HG02571 (cell line): ENCODE measurements around the gene SKP1.
A peak's percentile ranks its signal among the peaks of the same experiment; 100 is the strongest.

Experiments
- ATAC-seq: cut with Tn5 transposase; IDR thresholded peaks from one replicate; pipeline ENCODE4 v1.9.1; 2021; ENCODE audit warnings: mild to moderate bottlenecking, moderate library complexity; ENCODE audit not compliant: unreplicated experiment

The SKP1 gene

DNA sequence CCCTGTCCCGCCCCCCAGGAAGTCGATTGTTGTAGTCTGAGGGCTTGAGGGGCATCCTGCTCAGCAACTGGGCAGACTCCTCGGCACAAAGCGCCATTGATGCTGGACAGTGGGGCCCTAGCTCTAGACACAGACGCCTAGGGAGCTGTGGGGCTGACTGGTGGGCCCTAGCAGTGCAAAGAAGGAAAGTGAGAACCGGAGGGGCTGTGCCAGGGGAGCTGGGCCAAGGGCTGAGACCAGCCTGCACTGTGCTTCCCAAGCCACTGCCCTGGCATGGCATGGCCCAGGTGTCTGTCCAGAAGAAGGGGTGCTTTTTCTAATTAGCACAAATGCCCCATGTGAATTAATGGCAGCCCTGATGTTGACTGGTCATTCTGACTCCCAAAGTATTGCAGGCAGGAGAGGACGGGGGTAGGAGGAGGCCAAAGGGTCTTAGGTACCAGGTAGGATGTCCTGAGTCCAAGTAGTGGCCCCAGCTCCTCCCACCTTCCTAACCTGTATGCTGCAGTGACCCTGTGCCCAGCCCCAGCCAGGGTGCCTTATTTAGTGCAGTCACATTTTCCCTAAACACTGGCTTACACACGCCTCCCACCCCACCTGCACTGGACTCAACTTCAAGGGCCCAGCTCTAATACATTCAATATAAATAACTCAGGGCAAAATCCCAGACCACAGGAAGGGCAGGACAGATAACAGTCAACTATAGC, 46.4 kb downstream of the SKP1 start:
- ATAC-seq = no peak

GRCh38 chr5:134129411-134130238, 47.1 kb downstream of the SKP1 start:
- no peak for ATAC-seq

DNA sequence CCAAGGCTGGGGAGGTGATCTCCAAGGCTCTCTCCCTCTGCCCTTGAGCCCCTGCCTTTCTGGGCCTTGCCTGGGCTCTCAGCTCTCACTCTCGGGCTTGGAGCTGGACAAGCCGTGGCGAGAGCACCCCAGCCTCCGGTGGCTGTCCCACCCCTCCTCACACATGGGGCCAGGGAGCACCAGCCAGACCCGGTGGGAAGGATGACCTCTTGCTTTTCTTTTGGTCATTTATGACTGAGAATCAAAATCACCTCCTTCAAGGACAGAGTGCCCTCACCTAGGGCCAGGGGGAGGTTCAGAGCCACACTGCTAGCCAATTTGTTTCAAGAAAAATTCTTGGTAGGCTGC, 48.1 kb downstream of the SKP1 start:
- ATAC-seq = no peak

GRCh38 chr5:134127988-134128647, 48.6 kb downstream of the SKP1 start:
- no peak for ATAC-seq

GRCh38 chr5:134127376-134127861, 49.3 kb downstream of the SKP1 start:
- ATAC-seq = peak; percentile 63

- ATAC-seq = no peak
Measured at GRCh38 chr5:134125039-134126015, 51.4 kb downstream of the SKP1 start.

DNA sequence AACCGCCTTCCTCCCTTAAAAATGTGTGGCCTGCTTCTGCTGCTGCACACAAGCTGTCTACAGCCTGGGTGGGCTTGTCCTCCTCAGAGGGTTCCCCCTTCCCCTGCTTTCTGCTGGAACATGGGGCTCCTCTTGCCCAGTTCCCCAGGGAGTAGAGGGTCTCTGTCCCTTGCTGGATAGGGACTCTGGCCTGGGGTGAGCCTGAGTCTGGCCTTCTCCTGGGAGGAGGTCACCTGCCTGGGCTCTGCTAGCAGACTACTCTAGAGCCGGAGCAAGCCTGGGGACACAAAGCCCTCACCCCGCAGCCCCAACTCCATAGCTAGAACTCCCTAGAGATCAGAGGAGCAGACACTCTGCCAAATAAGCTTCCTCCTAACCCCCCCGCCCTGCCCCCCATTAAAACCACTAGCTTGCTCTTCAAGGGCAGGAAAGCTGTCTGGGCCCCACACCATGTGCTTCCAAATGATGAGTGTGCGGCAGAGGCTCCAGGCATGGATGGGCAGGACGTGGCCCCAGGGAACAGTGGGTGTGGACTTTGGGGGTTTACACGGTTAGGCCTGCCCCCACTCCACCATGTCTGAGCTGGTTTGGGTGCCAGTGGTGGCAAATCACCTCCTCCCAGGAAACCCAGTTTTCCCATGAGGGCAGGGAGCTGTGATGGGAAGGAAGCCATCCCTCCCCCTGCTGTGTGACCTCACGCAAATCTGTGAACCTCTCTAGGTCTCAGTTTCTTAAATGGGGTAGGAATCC, 52.3 kb downstream of the SKP1 start:
- no peak for ATAC-seq

DNA sequence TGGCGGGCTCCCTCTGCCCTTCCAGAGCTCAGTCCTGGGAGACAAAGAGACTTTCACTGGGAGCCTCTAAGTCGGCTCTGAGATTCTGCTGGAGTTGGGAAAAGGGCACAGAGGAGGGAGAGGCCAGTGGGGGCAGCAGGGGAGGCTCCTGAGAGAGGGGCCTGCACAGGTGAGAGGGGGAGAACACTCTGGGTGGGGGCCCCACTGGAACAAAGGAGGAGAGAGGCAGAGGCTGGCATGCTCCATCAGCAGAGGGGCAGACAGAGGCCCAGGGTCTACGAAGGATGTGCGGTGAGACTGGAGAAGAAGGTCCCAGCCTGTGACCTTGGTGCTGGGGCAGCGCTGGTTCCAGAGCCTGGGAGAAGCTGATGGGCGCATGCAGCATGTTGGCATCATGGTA, 53.4 kb downstream of the SKP1 start:
- ATAC-seq = no peak

- no peak for ATAC-seq
Measured at GRCh38 chr5:134122530-134122929, 54.2 kb downstream of the SKP1 start.

DNA sequence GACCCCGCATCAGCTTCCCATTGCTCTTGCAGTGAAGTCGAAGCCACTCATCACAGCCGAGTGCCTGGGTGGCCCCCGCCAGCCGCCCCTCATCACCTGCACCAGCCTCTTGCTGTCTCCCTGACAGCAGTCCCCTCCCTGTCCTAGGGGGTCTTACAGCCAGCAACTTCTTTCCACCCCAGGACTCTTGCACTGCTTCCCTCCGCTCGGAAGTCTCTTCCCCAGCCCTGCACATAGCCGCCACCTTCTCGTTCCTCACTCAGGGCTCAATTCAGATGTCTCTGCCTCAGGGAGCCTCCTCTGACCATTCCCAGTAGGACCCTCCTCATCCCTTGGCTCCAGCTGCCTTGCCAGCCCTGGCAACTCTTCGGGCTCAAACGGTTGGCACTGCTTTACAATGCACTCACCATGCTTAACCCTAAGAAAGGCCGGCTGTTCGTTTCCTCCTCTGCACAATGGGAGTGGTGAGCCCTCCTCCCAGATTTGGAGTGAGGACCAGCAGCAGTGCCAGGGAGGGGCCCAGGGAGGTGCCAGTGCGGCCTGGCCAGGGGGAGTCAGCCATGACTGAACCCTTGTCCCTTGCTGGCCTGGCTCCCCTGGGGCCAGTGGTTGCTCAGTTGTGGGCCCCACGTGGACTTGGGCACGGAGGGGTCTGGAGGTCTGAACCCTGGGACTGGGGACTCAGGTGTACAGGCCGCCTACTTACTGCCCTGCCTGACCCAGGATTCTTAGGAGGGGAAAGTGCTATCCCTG, 56.2 kb downstream of the SKP1 start:
- ATAC-seq = no peak

DNA sequence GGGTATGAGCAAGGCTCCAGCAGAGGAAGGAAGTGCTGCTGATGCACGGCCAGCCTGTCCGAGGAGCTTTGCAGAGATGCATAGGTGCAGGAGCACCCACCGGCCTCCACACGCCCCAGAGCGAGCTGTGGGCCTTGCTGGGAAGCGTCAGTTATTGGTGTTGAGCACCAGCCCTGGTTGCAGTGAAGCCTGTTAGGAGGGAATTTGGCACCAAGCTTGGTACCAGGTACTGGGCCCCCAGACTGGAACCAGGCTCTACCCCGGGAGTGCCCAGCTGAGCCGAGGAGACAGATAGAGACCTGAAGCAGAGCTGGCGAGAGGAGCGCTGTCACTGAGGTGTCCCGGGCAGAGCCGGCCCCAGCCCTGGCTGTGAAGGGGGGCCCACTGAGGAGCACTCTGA, 57.0 kb downstream of the SKP1 start:
- ATAC-seq = no peak

GRCh38 chr5:134118212-134118835, 58.4 kb downstream of the SKP1 start:
- no peak for ATAC-seq

GRCh38 chr5:134116789-134117761, 59.7 kb downstream of the SKP1 start:
- ATAC-seq = no peak

DNA sequence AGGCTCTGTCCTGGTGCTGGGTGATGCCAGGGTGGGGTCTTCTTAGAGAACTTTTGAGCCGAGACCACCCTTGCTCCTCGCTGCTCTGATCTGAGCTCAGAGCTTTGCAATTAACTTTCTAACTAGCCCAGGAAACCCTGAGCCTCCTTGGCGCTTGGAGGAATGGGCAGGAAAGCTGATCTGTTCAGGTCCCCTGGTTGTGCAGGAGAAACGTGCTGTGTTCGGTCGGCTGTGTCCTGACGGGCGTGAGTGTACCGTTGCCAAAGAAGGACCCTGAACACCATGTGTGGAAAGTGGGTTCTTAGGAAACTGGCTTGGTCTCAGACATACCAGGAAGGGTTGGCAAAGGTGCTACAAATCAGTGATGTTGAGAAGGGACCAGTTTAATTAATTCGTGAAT, 60.5 kb downstream of the SKP1 start:
- no peak for ATAC-seq

- ATAC-seq = no peak
Measured at GRCh38 chr5:134115806-134116175, 61.0 kb downstream of the SKP1 start.

- ATAC-seq = peak; percentile 16
Measured at GRCh38 chr5:134114886-134115805, 61.6 kb downstream of the SKP1 start.
